Progenitor cell of endocrine pancreas (in vitro differentiated cells): ENCODE measurements around the gene PSMF1. TPM values are rescaled to one million over a fixed set of nuclear protein-coding genes. Genes with fewer than 3 reads are reported as not detected.

Experiments
- DNase-seq: peaks from one replicate; pipeline ENCODE4 v3.0.0; 2021; ENCODE audit warnings: low spot score; ENCODE audit not compliant: unreplicated experiment
- H3K27ac Mint-ChIP-seq: 2 replicates; pipeline ENCODE4 v1.8.0; 2021; ENCODE audit warnings: mild to moderate bottlenecking, moderate library complexity, mixed read lengths
- H3K27me3 Mint-ChIP-seq: 2 replicates; pipeline ENCODE4 v1.8.0; 2021; ENCODE audit warnings: mixed read lengths
- H3K36me3 Mint-ChIP-seq: 2 replicates; pipeline ENCODE4 v1.8.0; 2022; ENCODE audit warnings: mixed read lengths; ENCODE audit not compliant: insufficient read depth
- H3K4me1 Mint-ChIP-seq: 2 replicates; pipeline ENCODE4 v1.8.0; 2021; ENCODE audit warnings: low read depth, mixed read lengths
- H3K4me3 Mint-ChIP-seq: 2 replicates; pipeline ENCODE4 v1.8.0; 2021; ENCODE audit warnings: low read depth, mild to moderate bottlenecking, moderate library complexity, mixed read lengths
- H3K9me3 Mint-ChIP-seq: 2 replicates; pipeline ENCODE4 v1.8.0; 2021; ENCODE audit warnings: low read depth, mixed read lengths
- total RNA-seq: library from RNA; stranded (reverse); gene quantifications from 2 replicates; pipeline ENCODE4 v1.2.1, GENCODE V29; 2021
- TF ChIP-seq, protein P1 (sequence below): fragments of 200-600 bp; sonication (generic); IDR thresholded peaks from one replicate; pipeline ENCODE4 v1.5.0; 2021; ENCODE audit warnings: antibody characterized with exemption, mild to moderate bottlenecking; ENCODE audit not compliant: unreplicated experiment

PSMF1 gene
- total RNA-seq, 1 donor from 2014 or later = 92.5 TPM

DNA sequence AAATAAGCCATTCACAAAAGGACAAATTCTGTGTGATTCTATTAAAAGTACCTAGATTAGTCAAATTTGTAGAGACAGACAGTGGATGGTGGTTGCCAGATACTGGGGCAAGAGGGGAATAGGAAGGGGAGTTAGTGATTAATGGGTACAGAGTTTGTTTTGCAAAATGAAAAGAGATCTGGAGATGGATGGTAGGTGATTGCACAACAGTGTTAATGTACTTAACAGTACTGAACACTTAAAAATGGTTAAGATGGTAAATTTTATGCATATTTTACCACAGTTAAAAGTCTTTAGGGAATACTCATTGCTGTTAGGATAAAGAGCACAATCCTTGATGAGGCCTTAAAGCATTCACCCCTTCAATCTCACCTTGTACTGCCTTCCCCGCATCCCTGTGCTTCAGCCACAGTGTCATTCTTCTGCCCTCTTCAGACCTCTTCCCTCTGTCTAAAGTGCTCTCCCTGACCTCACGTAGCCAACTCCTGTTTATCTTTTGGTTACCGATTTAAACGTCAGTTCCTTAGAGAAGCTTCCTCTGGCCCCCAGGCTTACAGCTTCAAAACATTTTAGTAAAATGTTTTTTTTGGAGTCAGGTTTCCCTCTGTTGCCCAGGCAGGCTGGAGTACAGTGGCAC, 11.8 kb downstream of the PSMF1 start:
- Mint-ChIP-seq H3K4me3 (no peak overlapping the region), H3K36me3 (peaks cover 57% of the 10 kb centered on the region)

DNA sequence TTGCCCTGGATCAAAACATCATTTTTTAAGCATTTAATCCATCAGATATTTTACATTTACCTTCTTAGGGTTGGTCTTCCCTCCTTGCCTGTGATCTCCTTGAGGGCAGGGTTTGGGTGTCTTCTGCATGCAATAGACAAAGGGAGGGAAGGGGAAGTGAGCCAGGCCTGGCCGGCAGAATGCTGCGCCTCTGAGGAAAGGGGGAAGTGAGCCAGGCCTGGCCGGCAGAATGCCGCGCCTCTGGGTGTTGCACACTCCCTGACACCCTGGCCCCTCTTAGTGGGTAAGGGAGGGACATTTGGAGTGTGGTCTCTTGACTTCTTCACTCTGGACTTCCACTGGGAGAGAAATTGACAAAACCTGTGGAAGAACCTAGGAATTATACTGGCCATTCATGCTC, 12.4 kb downstream of the PSMF1 start:
- H3K36me3 Mint-ChIP-seq = peaks cover 53% of the 10 kb centered on the region
- H3K4me1 Mint-ChIP-seq = no peaks in the 10 kb centered on the region
- TF ChIP-seq, protein P1, sequence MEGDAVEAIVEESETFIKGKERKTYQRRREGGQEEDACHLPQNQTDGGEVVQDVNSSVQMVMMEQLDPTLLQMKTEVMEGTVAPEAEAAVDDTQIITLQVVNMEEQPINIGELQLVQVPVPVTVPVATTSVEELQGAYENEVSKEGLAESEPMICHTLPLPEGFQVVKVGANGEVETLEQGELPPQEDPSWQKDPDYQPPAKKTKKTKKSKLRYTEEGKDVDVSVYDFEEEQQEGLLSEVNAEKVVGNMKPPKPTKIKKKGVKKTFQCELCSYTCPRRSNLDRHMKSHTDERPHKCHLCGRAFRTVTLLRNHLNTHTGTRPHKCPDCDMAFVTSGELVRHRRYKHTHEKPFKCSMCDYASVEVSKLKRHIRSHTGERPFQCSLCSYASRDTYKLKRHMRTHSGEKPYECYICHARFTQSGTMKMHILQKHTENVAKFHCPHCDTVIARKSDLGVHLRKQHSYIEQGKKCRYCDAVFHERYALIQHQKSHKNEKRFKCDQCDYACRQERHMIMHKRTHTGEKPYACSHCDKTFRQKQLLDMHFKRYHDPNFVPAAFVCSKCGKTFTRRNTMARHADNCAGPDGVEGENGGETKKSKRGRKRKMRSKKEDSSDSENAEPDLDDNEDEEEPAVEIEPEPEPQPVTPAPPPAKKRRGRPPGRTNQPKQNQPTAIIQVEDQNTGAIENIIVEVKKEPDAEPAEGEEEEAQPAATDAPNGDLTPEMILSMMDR = no peak
- peaks cover 6% of the 10 kb centered on the region for H3K9me3 Mint-ChIP-seq
- H3K27me3 Mint-ChIP-seq = no peaks in the 10 kb centered on the region
- no peak for DNase-seq
- H3K4me3 Mint-ChIP-seq = no peak overlapping the region
- H3K27ac Mint-ChIP-seq = no peak overlapping the region

More for the DNA sequence above, 11.8 kb downstream of the PSMF1 start:
- DNase-seq = no peak
- TF ChIP-seq, protein P1 = no peak
- Mint-ChIP-seq H3K27me3 (no peaks in the 10 kb centered on the region), H3K9me3 (peaks cover 6% of the 10 kb centered on the region), H3K27ac (no peak overlapping the region), H3K4me1 (no peaks in the 10 kb centered on the region)

DNA sequence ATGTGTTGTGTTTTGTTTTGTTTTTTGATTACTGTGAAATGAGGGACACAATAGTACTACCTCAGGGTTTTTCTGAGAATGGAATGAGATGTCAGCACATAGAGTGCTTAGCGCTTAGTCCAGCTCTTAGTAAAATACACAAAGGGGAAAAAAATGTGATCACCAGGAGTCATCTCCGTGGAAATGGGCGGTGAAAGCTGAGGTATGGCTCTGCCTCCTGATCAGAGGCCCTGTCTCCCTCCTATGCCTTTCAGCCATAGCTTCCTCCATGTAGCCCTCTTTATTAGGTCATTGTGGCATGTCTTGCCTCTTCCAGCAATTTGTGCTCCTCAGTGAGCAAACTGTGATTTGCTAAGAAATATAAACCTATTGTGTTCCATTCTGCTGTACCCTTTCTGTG, 13.0 kb downstream of the PSMF1 start:
- Mint-ChIP-seq H3K27ac (no peak overlapping the region), H3K36me3 (peaks cover 50% of the 10 kb centered on the region), H3K4me1 (no peaks in the 10 kb centered on the region), H3K27me3 (no peaks in the 10 kb centered on the region), H3K4me3 (no peak overlapping the region), H3K9me3 (peaks cover 6% of the 10 kb centered on the region)
- TF ChIP-seq, protein P1 = no peak
- DNase-seq = no peak

- H3K27me3 Mint-ChIP-seq = no peaks in the 10 kb centered on the region
- H3K27ac Mint-ChIP-seq = no peak overlapping the region
- DNase-seq = no peak
- peaks cover 49% of the 10 kb centered on the region for H3K36me3 Mint-ChIP-seq
- H3K4me1 Mint-ChIP-seq = no peaks in the 10 kb centered on the region
- peaks cover 6% of the 10 kb centered on the region for H3K9me3 Mint-ChIP-seq
- TF ChIP-seq, protein P1 = no peak
- H3K4me3 Mint-ChIP-seq = no peak overlapping the region
These were observed 16.0 kb downstream of the PSMF1 start for GRCh38 chr20:1134355-1134754.

GRCh38 chr20:1134836-1135235, 16.4 kb downstream of the PSMF1 start:
- no peaks in the 10 kb centered on the region for H3K27me3 Mint-ChIP-seq
- no peak overlapping the region for H3K27ac Mint-ChIP-seq
- no peaks in the 10 kb centered on the region for H3K4me1 Mint-ChIP-seq
- peaks cover 46% of the 10 kb centered on the region for H3K36me3 Mint-ChIP-seq
- no peak overlapping the region for H3K4me3 Mint-ChIP-seq
- TF ChIP-seq, protein P1 = no peak
- H3K9me3 Mint-ChIP-seq = peaks cover 6% of the 10 kb centered on the region
- no peak for DNase-seq
